Right lobe of liver (tissue), 4 donors: ENCODE data around the gene PPP1R13L.

ENCODE experiments used
- POLR2A ChIP-seq: fragments of 450-650 bp; IDR thresholded peaks from one replicate; pipeline ENCODE4 v1.6.1; 2017; ENCODE audit warnings: antibody characterized with exemption, mild to moderate bottlenecking
- TF ChIP-seq, protein P1 (sequence below), 4 donors: fragments of 200-600 bp in 3 of 4; fragments of 450-650 bp in 1 of 4; IDR thresholded peaks; one replicate each; pipeline versions ENCODE4 v1.5.1 to v1.8.0; 2016 to 2022; ENCODE audit warnings: antibody characterized with exemption in 4 of 4, mild to moderate bottlenecking in 2 of 4
- donor health status: DM: no; HTN: no; CAD: no.
- donor health status: DM: no; HTN: no; CAD: no.
- donor health status: DM: no; HTN: yes; CAD: no.

GRCh38 chr19:45446944-45447343 lies 42.1 kb upstream of the PPP1R13L start:
- TF ChIP-seq POLR2A, result no peak
- TF ChIP-seq, protein P1, sequence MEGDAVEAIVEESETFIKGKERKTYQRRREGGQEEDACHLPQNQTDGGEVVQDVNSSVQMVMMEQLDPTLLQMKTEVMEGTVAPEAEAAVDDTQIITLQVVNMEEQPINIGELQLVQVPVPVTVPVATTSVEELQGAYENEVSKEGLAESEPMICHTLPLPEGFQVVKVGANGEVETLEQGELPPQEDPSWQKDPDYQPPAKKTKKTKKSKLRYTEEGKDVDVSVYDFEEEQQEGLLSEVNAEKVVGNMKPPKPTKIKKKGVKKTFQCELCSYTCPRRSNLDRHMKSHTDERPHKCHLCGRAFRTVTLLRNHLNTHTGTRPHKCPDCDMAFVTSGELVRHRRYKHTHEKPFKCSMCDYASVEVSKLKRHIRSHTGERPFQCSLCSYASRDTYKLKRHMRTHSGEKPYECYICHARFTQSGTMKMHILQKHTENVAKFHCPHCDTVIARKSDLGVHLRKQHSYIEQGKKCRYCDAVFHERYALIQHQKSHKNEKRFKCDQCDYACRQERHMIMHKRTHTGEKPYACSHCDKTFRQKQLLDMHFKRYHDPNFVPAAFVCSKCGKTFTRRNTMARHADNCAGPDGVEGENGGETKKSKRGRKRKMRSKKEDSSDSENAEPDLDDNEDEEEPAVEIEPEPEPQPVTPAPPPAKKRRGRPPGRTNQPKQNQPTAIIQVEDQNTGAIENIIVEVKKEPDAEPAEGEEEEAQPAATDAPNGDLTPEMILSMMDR (IDR thresholded peaks at IDR 0.05), result no peak
